ENCODE results near the gene MT4. TPM values are rescaled to one million over a fixed set of nuclear protein-coding genes. Genes with fewer than 3 reads are reported as not detected.
A peak's percentile ranks its signal among the peaks of the same experiment; 100 is the strongest.

The MT4 gene
- total and polyA plus RNA-seq, 12 donors: not detected

DNA sequence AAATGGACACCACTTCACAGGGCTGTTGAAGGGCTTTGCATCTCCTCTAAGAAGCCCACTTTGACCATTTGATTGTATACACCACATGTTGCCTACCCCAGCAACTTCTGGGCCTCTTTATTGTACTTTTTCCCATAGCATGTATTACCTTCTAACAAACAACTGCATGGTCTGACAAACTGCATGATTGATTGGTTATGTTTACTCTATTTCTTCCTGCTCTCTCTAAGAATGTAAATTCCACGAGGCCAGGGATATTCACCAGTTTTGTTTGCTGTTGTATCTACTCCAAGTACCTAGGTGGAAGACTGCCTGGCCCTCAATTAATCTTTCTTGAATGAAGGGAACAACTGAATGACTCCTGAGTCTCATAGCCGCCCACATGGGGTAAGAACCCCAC, 22.8 kb upstream of the MT4 start:
- TF ChIP-seq POLR2A (IDR thresholded peaks at IDR 0.05): no peak
- TF ChIP-seq, protein P1, sequence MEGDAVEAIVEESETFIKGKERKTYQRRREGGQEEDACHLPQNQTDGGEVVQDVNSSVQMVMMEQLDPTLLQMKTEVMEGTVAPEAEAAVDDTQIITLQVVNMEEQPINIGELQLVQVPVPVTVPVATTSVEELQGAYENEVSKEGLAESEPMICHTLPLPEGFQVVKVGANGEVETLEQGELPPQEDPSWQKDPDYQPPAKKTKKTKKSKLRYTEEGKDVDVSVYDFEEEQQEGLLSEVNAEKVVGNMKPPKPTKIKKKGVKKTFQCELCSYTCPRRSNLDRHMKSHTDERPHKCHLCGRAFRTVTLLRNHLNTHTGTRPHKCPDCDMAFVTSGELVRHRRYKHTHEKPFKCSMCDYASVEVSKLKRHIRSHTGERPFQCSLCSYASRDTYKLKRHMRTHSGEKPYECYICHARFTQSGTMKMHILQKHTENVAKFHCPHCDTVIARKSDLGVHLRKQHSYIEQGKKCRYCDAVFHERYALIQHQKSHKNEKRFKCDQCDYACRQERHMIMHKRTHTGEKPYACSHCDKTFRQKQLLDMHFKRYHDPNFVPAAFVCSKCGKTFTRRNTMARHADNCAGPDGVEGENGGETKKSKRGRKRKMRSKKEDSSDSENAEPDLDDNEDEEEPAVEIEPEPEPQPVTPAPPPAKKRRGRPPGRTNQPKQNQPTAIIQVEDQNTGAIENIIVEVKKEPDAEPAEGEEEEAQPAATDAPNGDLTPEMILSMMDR (IDR thresholded peaks at IDR 0.05): no peak
- H3K27me3 ChIP-seq: no peaks in the 10 kb centered on the region
- no peak overlapping the region for H3K4me3 ChIP-seq
- peak overlapping the region in 1 of 5 donors; percentile 44 for H3K27ac ChIP-seq
- no peaks in the 10 kb centered on the region for H3K9me3 ChIP-seq (replicated peaks in 1 of 3)
- no peak for DNase-seq
- intact Hi-C loops (cut with DNase I): no loop called here
- peaks cover 0 to 1% of the 10 kb centered on the region in 2 donors for H3K4me1 ChIP-seq (replicated peaks in 1 of 2)
- no peaks in the 10 kb centered on the region for H3K36me3 ChIP-seq (replicated peaks in 1 of 2)
- 15 to 33% (median 23%) methylated on average over 1 to 2 of the region's 2 CpGs for WGBS, 4 donors

DNA sequence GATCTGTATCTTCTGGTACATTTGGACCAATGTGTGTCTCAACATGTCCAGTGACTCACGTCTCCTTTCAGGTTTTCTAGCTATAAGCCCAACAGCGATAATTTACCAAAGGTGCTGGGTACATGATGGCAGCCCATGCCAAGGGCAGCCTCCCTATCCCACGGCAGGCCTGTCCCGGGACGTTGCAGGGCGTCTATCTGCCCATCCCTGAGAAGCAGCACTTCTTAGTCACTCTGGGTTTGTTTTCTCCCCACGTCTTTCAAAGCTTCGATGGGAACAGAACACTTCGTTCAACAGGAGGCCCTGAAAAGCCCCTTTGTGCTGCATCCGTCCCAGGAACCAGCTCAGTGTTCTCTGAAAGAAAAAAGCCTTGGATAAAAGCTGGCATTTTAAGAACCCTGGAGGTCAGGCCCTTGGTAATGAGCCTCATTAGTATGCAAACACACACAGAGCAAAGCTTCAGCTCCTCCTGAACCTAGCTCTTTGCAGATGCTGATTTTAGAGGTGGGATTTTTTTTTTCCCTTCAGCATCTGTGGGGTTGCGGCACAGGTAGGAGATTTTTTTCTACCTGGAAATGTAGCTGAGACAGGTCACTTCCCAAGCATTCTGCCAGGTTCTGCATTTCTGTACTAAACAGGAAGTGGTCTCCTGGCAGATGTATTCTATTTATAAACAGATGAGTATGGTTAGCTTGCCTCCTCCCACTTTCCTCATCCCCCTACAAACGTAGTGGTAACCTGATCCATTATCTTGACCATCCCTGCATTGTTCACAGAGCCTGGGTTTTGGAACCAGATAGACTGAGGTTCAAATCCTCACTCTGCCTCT, 17.5 kb upstream of the MT4 start:
- Histone ChIP-seq H3K27ac (peak overlapping the region in 4 of 5 donors; percentile 32 to 81 (median 64)), H3K4me1 (replicated peaks in 1 of 2) (peaks cover 13 to 24% of the 10 kb centered on the region in 2 donors), H3K36me3 (replicated peaks in 1 of 2) (no peaks in the 10 kb centered on the region), H3K4me3 (no peak overlapping the region), H3K27me3 (no peaks in the 10 kb centered on the region), H3K9me3 (replicated peaks in 1 of 3) (no peaks in the 10 kb centered on the region)
- DNase-seq: peak in 3 of 7 donors; percentile 25 to 54 (median 32)
- no peak for TF ChIP-seq POLR2A (IDR thresholded peaks at IDR 0.05)
- TF ChIP-seq, protein P1 (IDR thresholded peaks at IDR 0.05): no peak
- 25 to 34% (median 28%) methylated on average over 11 to 12 of the region's 12 CpGs for WGBS, 4 donors
- intact Hi-C loops (cut with DNase I): no loop called here

DNA sequence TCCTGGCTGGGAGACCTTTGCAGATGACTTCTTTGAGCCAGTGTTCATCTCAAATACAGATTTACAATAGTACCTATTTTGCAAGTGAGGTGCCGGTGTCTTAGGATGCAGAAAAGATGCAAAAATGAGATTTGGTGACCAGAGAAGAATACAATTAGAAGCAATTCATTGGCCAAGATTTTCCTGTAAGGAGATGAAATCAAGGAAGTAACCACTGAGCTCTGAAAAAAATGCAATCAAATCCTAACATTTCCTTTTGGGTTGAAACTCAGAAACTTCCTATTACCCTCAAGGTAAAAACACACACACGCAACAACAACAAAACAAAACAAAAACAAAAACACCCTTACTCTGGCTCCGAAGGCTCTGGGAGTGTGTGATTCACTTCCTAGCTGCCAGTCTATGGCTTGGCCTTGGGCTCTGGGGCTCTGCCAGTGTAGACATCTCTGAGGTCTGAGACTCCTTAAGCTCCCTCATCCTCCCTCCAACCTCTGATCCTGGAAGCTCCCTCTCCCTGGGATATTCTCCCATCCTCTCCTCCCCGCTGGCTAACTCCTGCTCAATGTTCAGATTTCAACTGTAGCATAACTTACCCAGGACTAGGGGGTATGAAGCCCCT, 16.8 kb upstream of the MT4 start:
- Histone ChIP-seq H3K4me1 (replicated peaks in 1 of 2) (peaks cover 16 to 30% of the 10 kb centered on the region in 2 donors), H3K27ac (peak overlapping the region in 4 of 5 donors; percentile 9 to 81 (median 64)), H3K36me3 (replicated peaks in 1 of 2) (no peaks in the 10 kb centered on the region), H3K9me3 (replicated peaks in 1 of 3) (no peaks in the 10 kb centered on the region), H3K4me3 (no peak overlapping the region), H3K27me3 (no peaks in the 10 kb centered on the region)
- intact Hi-C loops (cut with DNase I): no loop called here
- TF ChIP-seq POLR2A (IDR thresholded peaks at IDR 0.05): no peak
- TF ChIP-seq, protein P1 (IDR thresholded peaks at IDR 0.05): no peak
- DNase-seq: peak in 6 of 7 donors; percentile 60 to 80 (median 68)
- WGBS, 4 donors: 50 to 58% (median 55%) methylated on average over 4 of the region's 4 CpGs

DNA sequence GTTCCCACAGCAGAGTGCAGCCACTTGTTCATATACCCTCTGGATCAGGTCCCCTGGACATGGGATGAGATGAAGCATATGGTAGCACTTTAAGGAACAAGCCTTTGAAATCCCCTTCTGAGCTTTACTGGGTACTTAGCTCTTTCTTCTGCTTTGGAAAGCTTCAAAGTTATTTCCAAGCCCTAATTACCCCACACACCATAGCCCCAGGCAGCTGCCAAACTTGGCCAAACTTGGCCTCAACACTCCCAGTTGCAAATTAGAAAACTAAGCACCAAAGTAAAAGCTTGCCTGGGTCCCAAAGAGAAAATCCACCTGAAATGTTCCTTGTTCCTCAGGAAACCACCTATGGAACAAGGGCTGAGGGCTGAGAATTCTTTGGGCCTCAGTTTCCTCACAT, 15.7 kb upstream of the MT4 start:
- Histone ChIP-seq H3K27me3 (no peaks in the 10 kb centered on the region), H3K4me1 (replicated peaks in 1 of 2) (peaks cover 16 to 30% of the 10 kb centered on the region in 2 donors), H3K4me3 (no peak overlapping the region), H3K9me3 (replicated peaks in 1 of 3) (no peaks in the 10 kb centered on the region), H3K36me3 (replicated peaks in 1 of 2) (no peaks in the 10 kb centered on the region), H3K27ac (peak overlapping the region in 2 of 5 donors; percentile 6 to 24)
- TF ChIP-seq POLR2A (IDR thresholded peaks at IDR 0.05): no peak
- intact Hi-C loops (cut with DNase I): no loop called here
- no peak for DNase-seq
